HepG2 (cell line): ENCODE measurements around the gene SCN9A. TPM values are rescaled to one million over a fixed set of nuclear protein-coding genes. Genes with fewer than 3 reads are reported as not detected.

Experiments
- AGO1 ChIP-seq: fragments of 200-400 bp; formaldehyde crosslinking; IDR thresholded peaks from 2 replicates; pipeline ENCODE4 v1.6.1; 2017; ENCODE audit warnings: mild to moderate bottlenecking, low read depth, low read length, moderate library complexity; ENCODE audit not compliant: poor library complexity, severe bottlenecking
- ETV6 ChIP-seq: sonication (generic); formaldehyde crosslinking; conservative IDR thresholded peaks from 2 replicates; pipeline ENCODE4 v1.4.0; 2020; ENCODE audit warnings: missing genetic modification reagents
- FOXO4 ChIP-seq: sonication (generic); formaldehyde crosslinking; conservative IDR thresholded peaks from 2 replicates; pipeline ENCODE4 v1.8.1; 2023; ENCODE audit warnings: missing genetic modification reagents
- GTF3A ChIP-seq: sonication (generic); formaldehyde crosslinking; conservative IDR thresholded peaks from 2 replicates; pipeline ENCODE4 v1.4.0; 2020; ENCODE audit warnings: mild to moderate bottlenecking, missing genetic modification reagents
- HNRNPUL1 ChIP-seq: fragments of 200-400 bp; formaldehyde crosslinking; IDR thresholded peaks from 2 replicates; pipeline ENCODE4 v1.6.1; 2017; ENCODE audit warnings: low read depth, mild to moderate bottlenecking, low read length, moderate library complexity
- HOXA9 ChIP-seq: sonication (generic); formaldehyde crosslinking; IDR thresholded peaks from 2 replicates; pipeline ENCODE4 v1.8.1; 2022; ENCODE audit warnings: missing genetic modification reagents, mild to moderate bottlenecking, moderate library complexity, borderline replicate concordance
- KDM1A ChIP-seq: IDR thresholded peaks from 2 replicates; pipeline ENCODE4 v1.6.1; 2016; ENCODE audit warnings: missing compliant biosample characterization
- MAFK ChIP-seq, 2 experiments: IDR thresholded peaks in 1 of 2; conservative IDR thresholded peaks in 1 of 2; 2 replicates each; pipeline ENCODE4 v1.6.1; 2011; ENCODE audit warnings: improper control_type of control experiment in 2 of 2, low read length in 2 of 2
- STAT6 ChIP-seq: sonication (generic); formaldehyde crosslinking; IDR thresholded peaks from 2 replicates; pipeline ENCODE4 v1.4.0; 2020; ENCODE audit warnings: missing genetic modification reagents, mild to moderate bottlenecking, borderline replicate concordance
- THAP11 ChIP-seq: IDR thresholded peaks from 2 replicates; pipeline ENCODE4 v1.6.1; 2016; ENCODE audit warnings: missing biosample characterization, missing genetic modification reagents
- ZBTB40 ChIP-seq, 2 experiments: fragments of 450-650 bp in 1 of 2; sonication (generic) in 1 of 2; formaldehyde crosslinking in 1 of 2; IDR thresholded peaks; 2 replicates each; pipeline versions ENCODE4 v1.6.1 to v1.8.0; 2016 to 2022; ENCODE audit warnings: antibody characterized with exemption in 1 of 2, mild to moderate bottlenecking in 1 of 2, missing genetic modification reagents in 1 of 2
- ZNF17 ChIP-seq: sonication (generic); formaldehyde crosslinking; IDR thresholded peaks from 2 replicates; pipeline ENCODE4 v1.5.0; 2020; ENCODE audit warnings: mild to moderate bottlenecking, missing genetic modification reagents
- ZNF24 ChIP-seq: fragments of 450-650 bp; IDR thresholded peaks from 2 replicates; pipeline ENCODE4 v1.6.1; 2017; ENCODE audit warnings: antibody characterized with exemption, mild to moderate bottlenecking
- ZNF343 ChIP-seq: sonication (generic); formaldehyde crosslinking; IDR thresholded peaks from 2 replicates; pipeline ENCODE4 v1.4.0; 2020; ENCODE audit warnings: mild to moderate bottlenecking, missing genetic modification reagents
- ZNF749 ChIP-seq: sonication (generic); formaldehyde crosslinking; IDR thresholded peaks from 2 replicates; pipeline ENCODE4 v1.8.0; 2022; ENCODE audit warnings: mild to moderate bottlenecking, missing genetic modification reagents, moderate library complexity, borderline replicate concordance
- polyA plus RNA-seq, 8 experiments: library from polyadenylated mRNA; depleted of rRNA in 3 of 8; stranded (reverse) in 7 of 8; unstranded in 1 of 8; fragments of >200 nt; fragmentation: Illumina TruSeq in 4 of 8; extraction: Trizol in 4 of 8; gene quantifications; 2 replicates each; pipeline versions ENCODE4 v1.2.1 to v1.2.3, GENCODE V29; 2011 to 2016; ENCODE audit warnings: low read depth in 4 of 8, missing spikeins in 1 of 8, mixed read lengths in 1 of 8; ENCODE audit not compliant: insufficient read depth in 1 of 8
- total RNA-seq, 5 experiments: library from RNA; depleted of rRNA; stranded (reverse); fragments of >200 nt; fragmentation: Illumina TruSeq; extraction: Trizol; gene quantifications; 2 replicates each; pipeline ENCODE4 v1.2.3, GENCODE V29; 2016; ENCODE audit warnings: low read depth in 1 of 5
- TF ChIP-seq, protein P1 (sequence below): sonication (generic); formaldehyde crosslinking; IDR thresholded peaks from 2 replicates; pipeline ENCODE4 v1.8.1; 2023; ENCODE audit warnings: mild to moderate bottlenecking, missing genetic modification reagents

SCN9A gene
- total and polyA plus RNA-seq, 2 of the 13 experiments (the other 11 are each of a cell fraction or from before 2014, with no cell fraction given): 15.3 to 24.3 TPM

- TF ChIP-seq ZBTB40 (IDR thresholded peaks at IDR 0.05) (no peak), ZBTB40 (CRISPR knock-in tag; IDR thresholded peaks at IDR 0.05) (no peak; the same call in 1 of the 2 replicates), ZNF749 (CRISPR knock-in tag) (no peak), ZNF24 (no peak), HOXA9 (CRISPR knock-in tag) (no peak), ETV6 (CRISPR knock-in tag) (no peak), HNRNPUL1 (no peak), ZNF17 (CRISPR knock-in tag) (no peak), MAFK (conservative IDR thresholded peaks at IDR 0.05 in 1 of 2, IDR thresholded peaks at IDR 0.05 in 1 of 2; ENCODE audit: low read length in 2 of 2) (no peak), STAT6 (0 out of 2 replicates have a peak, but pooled peaks have one; percentile 36), ZNF343 (CRISPR knock-in tag) (no peak), FOXO4 (CRISPR knock-in tag) (no peak), KDM1A (CRISPR knock-in tag) (no peak; the same call in 1 of the 2 replicates), AGO1 (no peak), GTF3A (CRISPR knock-in tag) (no peak), THAP11 (CRISPR knock-in tag) (peak; percentile 62)
- TF ChIP-seq, protein P1, sequence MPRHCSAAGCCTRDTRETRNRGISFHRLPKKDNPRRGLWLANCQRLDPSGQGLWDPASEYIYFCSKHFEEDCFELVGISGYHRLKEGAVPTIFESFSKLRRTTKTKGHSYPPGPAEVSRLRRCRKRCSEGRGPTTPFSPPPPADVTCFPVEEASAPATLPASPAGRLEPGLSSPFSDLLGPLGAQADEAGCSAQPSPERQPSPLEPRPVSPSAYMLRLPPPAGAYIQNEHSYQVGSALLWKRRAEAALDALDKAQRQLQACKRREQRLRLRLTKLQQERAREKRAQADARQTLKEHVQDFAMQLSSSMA (CRISPR knock-in tag): no peak
These were observed 46.3 kb downstream of the SCN9A start (continued) for GRCh38 chr2:166329465-166329864.
